HUES6 (cell line): Measurements from ENCODE around the gene KLHL35.
A peak's percentile ranks its signal among the peaks of the same experiment; 100 is the strongest.

Source experiments
- H3K27ac ChIP-seq: 2 replicates; pipeline ENCODE4 v1.7.0; 2013; ENCODE audit warnings: low read depth, mild to moderate bottlenecking, low read length, inconsistent platforms
- H3K27me3 ChIP-seq: 2 replicates; pipeline ENCODE4 v1.6.1; 2013; ENCODE audit warnings: low read length; ENCODE audit not compliant: control insufficient read depth, insufficient read depth
- H3K36me3 ChIP-seq: 2 replicates; pipeline ENCODE4 v1.6.1; 2013; ENCODE audit warnings: low read length; ENCODE audit not compliant: control insufficient read depth, insufficient read depth
- H3K4me1 ChIP-seq: 2 replicates; pipeline ENCODE4 v1.6.1; 2013; ENCODE audit warnings: low read length; ENCODE audit not compliant: control insufficient read depth, insufficient read depth
- H3K4me3 ChIP-seq: 2 replicates; pipeline ENCODE4 v1.5.1; 2013; ENCODE audit warnings: low read depth, low read length
- H3K9ac ChIP-seq: one replicate; pipeline ENCODE4 v1.6.1; 2013; ENCODE audit warnings: mild to moderate bottlenecking, low read length
- H3K9me3 ChIP-seq: 2 replicates; pipeline ENCODE4 v1.6.1; 2013; ENCODE audit warnings: low read depth, low read length; ENCODE audit not compliant: control insufficient read depth, insufficient read depth

The KLHL35 gene

DNA sequence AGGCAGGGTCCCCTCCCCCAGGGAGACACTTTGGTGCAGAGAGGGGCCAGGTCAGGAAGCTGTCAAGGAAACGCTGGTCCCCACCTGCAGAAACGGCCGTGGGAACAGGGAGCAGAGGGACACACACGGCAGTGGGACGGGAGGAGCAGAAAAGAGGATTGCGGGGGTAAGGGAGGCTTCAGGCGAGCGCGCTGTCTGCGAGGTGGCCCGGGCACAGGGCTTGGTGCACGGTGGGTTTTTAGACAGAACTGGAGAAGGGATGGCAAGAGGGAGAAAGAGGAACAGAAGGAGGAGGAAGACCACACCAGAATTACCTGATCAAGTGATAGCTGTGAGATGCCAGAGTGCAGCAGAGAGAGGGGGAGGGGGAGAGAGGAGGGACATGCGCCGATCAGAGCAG is 6.0 kb upstream of the KLHL35 start:
- no peaks in the 10 kb centered on the region for H3K9me3 ChIP-seq
- H3K36me3 ChIP-seq = 0 out of 2 replicates have a peak, but pooled peaks cover 4% of the 10 kb centered on the region
- H3K27me3 ChIP-seq = peaks cover under 1% of the 10 kb centered on the region; the same call in 1 of the 2 replicates
- H3K4me1 ChIP-seq = peaks cover 11% of the 10 kb centered on the region; the same call in 1 of the 2 replicates
- H3K9ac ChIP-seq = no peak overlapping the region
- H3K4me3 ChIP-seq = no peak overlapping the region
- H3K27ac ChIP-seq = no peak overlapping the region

DNA sequence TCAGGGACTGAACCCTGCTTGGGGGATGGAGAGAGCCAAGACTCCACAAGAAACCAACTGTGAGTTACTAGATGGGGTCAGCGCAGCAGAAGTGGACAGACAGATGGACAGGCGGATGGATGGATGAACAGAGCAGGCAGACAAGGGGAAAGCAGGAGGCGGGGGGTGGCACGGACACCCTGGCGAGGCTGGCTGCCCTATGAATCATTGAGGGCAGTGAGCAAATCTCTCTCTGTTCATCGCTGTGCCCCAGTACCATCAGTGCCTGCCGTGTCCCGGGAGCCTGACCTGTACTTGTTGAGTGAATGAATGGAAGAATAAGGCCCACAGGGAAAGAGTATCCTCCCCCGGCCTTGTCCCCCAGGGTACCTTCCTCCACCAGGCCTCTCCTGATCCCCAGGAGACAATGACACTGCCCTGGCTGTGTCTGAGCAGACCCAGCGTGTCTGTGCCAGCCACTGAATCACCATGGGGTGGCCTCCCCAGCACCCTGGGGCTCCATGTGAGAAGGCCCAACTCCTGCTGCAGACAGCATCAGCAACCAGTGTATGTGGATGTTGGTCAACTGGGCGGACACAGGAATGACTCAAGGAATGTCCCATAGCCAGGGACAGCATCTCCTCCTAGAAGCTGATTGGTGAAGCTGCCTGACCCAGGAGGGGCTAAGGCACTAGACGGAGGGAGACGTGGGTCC is 5.1 kb upstream of the KLHL35 start:
- H3K36me3 ChIP-seq = 0 out of 2 replicates have a peak, but pooled peaks cover 4% of the 10 kb centered on the region
- peaks cover 15% of the 10 kb centered on the region for H3K4me1 ChIP-seq
- H3K4me3 ChIP-seq = no peak overlapping the region
- no peak overlapping the region for H3K9ac ChIP-seq
- H3K27me3 ChIP-seq = peaks cover 10% of the 10 kb centered on the region
- no peaks in the 10 kb centered on the region for H3K9me3 ChIP-seq
- no peak overlapping the region for H3K27ac ChIP-seq

DNA sequence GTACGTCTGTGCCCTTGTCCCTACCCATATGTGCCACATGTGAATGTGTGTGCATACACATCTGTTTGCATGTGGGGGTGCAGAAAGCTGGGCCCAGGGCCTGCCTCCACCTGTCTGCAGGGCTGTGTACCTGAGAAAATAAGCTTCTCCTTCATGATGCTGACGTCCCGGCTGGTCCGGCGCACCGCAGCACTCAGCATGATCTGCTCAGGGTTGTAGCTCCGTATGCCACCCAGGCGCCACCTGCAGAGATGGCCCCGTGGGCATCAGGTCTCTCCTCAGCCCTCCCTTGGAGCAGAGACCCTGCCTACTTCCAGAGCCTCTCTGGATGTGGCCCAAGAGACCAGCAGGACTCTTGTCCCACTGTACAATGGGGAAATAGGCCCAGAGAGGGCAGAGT is 3.8 kb upstream of the KLHL35 start:
- H3K4me1 ChIP-seq = peaks cover 27% of the 10 kb centered on the region
- H3K9me3 ChIP-seq = no peaks in the 10 kb centered on the region
- H3K27ac ChIP-seq = no peak overlapping the region
- H3K4me3 ChIP-seq = no peak overlapping the region
- peaks cover 23% of the 10 kb centered on the region for H3K27me3 ChIP-seq
- no peak overlapping the region for H3K9ac ChIP-seq
- 0 out of 2 replicates have a peak, but pooled peaks cover 4% of the 10 kb centered on the region for H3K36me3 ChIP-seq

DNA sequence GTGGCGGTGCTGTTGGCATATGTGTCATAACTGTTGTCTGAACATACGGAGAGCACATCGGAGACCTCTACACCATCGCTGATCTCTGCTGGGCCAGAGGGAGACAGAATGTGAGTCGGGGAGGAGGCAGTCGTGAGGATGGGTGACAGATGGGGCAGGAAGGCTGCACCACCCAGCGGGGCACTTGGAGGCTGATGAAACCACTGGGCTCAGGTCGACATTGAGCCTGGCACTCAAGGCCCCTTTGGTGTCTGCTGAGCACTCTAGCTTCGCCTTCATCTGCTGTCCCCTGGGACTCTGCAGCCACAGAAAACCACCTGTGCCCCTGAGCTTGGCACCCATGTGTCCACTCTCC is 2.5 kb upstream of the KLHL35 start:
- Histone ChIP-seq H3K4me1 (peaks cover 33% of the 10 kb centered on the region), H3K27me3 (peaks cover 35% of the 10 kb centered on the region), H3K9ac (no peak overlapping the region), H3K9me3 (no peaks in the 10 kb centered on the region), H3K4me3 (no peak overlapping the region), H3K27ac (no peak overlapping the region), H3K36me3 (0 out of 2 replicates have a peak, but pooled peaks cover 4% of the 10 kb centered on the region)

DNA sequence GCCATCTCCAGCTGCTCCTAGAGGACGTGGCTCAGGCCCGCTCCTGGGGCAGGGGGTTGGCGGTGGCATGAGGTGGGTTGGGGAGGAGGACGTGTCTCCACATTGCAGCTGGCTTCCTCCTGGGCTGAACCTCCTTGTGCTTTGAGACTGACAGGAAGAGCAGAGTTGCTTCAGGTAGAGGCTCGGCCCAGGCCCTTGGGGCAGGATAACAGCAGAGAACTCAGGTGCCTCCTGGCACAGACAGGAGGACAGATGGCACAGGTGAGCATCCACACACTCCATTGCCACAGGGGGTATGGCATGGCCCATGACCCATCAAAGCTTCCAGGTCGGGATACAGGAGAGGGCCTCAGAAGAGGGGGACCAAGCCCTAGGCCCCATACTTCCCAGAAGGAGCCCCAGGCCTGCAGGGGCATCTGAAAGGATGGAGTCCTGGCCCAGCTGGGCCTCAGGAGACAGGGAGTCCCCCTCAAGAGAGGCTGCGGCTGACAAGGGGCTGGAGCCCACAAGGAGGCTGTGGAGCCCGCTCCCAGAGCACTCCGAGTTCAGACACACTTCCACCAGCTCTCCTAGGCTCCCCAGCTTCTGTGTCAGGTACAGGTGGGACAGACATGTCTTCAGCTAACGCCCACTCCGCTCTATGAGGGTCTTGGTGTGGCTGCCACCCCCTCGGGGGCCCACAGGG is 2.0 kb upstream of the KLHL35 start:
- Histone ChIP-seq H3K9me3 (no peaks in the 10 kb centered on the region), H3K4me3 (no peak overlapping the region), H3K36me3 (0 out of 2 replicates have a peak, but pooled peaks cover 4% of the 10 kb centered on the region), H3K4me1 (peaks cover 34% of the 10 kb centered on the region), H3K27me3 (peaks cover 40% of the 10 kb centered on the region), H3K27ac (no peak overlapping the region), H3K9ac (no peak overlapping the region)

DNA sequence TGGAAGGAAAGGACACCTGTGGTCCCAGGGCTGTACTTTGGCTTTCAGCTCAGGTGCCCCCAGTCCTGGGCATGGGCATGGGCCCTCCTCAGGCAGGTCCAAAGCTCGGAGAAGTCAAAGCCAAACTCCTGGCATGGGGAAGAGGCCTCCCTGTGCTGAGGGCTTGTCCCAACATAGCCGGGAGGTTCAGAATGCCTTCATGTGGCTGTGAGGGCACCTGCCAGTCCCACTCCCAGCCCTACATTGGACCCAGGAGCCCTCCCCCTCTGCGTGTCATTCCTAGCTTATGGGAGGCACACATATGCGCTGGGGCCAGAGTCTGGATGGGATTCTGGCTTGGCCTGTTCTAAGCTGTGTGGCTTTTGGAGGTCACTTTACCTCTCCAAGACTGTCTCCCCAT is 1.0 kb upstream of the KLHL35 start:
- peaks cover 50% of the 10 kb centered on the region for H3K27me3 ChIP-seq
- H3K27ac ChIP-seq = no peak overlapping the region
- 0 out of 2 replicates have a peak, but pooled peaks cover 4% of the 10 kb centered on the region for H3K36me3 ChIP-seq
- H3K9me3 ChIP-seq = peaks cover 6% of the 10 kb centered on the region
- H3K4me3 ChIP-seq = no peak overlapping the region
- peaks cover 29% of the 10 kb centered on the region for H3K4me1 ChIP-seq
- H3K9ac ChIP-seq = no peak overlapping the region

DNA sequence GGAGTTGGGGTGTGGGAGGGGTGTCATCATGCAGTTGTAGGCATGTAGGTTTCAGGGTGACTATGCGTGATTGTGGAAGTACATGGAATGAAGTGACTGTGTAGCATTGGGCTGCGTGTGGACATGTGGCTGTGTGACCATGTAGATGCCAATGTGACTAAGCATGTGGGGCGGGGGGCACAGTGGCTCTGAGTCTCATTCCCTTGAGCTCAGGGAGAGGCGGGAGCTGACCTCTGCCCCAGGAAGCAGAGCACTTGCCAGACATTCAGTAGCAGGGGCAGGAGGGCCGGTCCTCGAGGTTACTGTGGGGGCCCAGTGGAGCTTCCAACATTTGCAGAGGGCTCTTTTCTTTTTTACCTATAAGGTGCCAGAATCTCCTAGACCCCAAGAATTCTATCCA is 440 bp upstream of the KLHL35 start:
- H3K36me3 ChIP-seq = 0 out of 2 replicates have a peak, but pooled peaks cover 4% of the 10 kb centered on the region
- peaks cover 24% of the 10 kb centered on the region for H3K4me1 ChIP-seq
- H3K4me3 ChIP-seq = peak overlapping the region; percentile 54
- H3K27me3 ChIP-seq = peaks cover 56% of the 10 kb centered on the region
- H3K9me3 ChIP-seq = peaks cover 10% of the 10 kb centered on the region
- no peak overlapping the region for H3K9ac ChIP-seq
- no peak overlapping the region for H3K27ac ChIP-seq

DNA sequence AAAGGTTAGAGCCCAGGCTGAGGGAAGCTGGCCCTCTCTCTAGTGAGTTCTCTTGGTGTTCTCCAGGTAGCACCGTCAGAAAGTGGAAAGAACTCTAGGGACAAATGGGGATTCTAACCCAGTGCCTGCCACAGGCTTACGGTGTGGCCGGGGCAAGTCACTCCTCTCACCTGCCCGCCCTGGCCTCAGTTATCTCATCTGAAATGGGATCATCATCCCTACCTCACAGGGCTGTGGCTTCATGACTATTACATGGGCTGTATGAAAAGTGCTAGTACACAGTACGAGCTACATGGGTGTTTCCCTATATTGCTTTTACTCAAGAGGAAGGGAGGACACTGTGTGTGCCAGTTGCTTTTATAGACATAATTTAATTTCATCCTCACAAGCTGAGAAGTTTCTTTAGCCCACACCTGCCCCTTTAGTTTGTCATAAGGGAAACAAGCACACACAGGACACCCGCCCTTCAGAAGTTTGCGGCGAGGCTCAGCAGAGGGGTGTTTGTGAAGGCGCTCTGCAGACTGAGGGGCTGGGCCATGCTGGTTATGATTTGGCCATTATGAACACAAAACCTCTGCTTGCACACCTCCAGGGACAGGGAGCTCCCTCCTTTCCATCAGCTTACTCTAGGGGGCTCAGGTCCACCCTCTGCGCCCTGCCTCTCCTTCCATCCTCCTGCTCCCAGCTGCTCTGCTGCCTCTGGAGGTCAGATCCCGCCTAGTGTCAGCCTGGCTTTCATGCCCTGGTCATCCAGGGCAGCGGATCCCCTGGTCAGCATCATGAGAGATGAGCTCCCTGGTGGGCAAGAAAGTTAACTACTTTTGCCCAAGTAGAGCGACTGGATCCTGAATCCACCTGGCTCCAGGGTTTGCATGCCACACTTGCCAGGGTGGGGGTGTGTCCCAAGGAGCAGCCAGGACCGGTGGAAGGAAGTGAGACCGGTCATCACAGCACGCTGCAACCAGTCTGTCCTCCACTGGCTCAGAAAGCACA is 1.2 kb downstream of the KLHL35 start:
- Histone ChIP-seq H3K36me3 (0 out of 2 replicates have a peak, but pooled peaks cover 4% of the 10 kb centered on the region), H3K27ac (no peak overlapping the region), H3K4me1 (peaks cover 24% of the 10 kb centered on the region), H3K4me3 (peak overlapping the region; percentile 54; the same call in 1 of the 2 replicates), H3K9me3 (peaks cover 10% of the 10 kb centered on the region), H3K27me3 (peaks cover 70% of the 10 kb centered on the region), H3K9ac (no peak overlapping the region)

DNA sequence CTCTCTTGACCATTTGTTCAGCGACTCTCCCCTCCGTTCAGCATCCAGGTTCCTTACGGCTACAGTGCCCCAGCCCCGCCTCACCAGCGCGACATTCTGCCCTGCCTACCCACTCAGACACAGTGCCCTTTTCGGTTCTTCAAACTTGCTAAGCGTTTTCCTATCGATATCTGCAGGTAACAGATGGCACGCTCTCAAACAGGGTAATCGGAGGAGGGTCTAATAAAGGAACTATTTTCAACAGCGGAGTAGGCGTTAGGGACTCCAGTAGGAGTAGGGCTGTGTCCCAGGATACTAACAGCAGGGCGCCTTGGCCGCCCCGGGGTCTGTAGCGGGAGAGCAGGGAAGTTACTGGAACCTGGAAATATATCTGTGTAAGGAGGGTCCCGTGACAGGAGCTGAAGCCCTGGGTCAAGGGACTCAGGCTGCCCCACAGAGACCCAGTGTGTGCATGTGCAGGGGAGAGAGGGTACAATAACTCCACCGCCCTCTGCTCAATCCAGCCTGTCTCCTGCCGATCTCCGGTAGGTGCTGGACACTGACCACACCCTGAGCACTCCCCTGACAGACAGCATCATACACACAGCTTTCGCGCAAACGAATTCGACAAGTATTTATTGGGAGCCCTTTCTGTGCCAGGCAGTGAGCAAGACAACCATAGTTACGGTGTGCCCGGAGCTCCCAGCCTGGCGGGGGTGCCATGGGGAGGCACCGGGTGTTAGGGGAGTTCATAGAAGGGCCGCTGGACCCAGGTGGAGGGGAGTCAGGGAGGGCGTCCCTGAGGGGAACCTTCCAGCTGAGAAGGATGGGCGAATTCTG is 2.1 kb downstream of the KLHL35 start:
- Histone ChIP-seq H3K4me3 (peak overlapping the region; percentile 56), H3K36me3 (no peaks in the 10 kb centered on the region), H3K4me1 (peaks cover 24% of the 10 kb centered on the region), H3K27ac (no peak overlapping the region), H3K9ac (peak overlapping the region; percentile 12), H3K27me3 (peaks cover 72% of the 10 kb centered on the region), H3K9me3 (peaks cover 10% of the 10 kb centered on the region)
